ENCODE measurements around the gene TTC7B.

- TF ChIP-seq CTCF (optimal IDR thresholded peaks at IDR 0.05 in 1 of 3, IDR thresholded peaks at IDR 0.05 in 1 of 3, conservative IDR thresholded peaks at IDR 0.05 in 1 of 3; ENCODE audit: extremely low read depth in 1 of 3, insufficient read depth in 2 of 3, low read length in 3 of 3) (no peak), EZH2 (IDR thresholded peaks at IDR 0.05; ENCODE audit: low read length) (no peak)
Measured at GRCh38 chr14:90810806-90811205, 5.4 kb downstream of the TTC7B start.

Data from keratinocyte (primary cell).